Memory B cell (primary cell): ENCODE measurements around the gene LRRC43.
A peak's percentile ranks its signal among the peaks of the same experiment; 100 is the strongest.
"Not testable (repeated sequence)": the region's sequence is repeated elsewhere in the genome, so short reads cannot be mapped to it uniquely, and the experiment has no call there.

Experiments
- ATAC-seq: fragments of 150-1000 bp; cut with Tn5 transposase; 2 replicates; pipeline ENCODE4 v1.10.0; 2021; ENCODE audit warnings: low read depth, mild to moderate bottlenecking, moderate library complexity
- DNase-seq, 2 donors: peaks; one replicate each; pipeline ENCODE4 v3.0.0; 2022; ENCODE audit warnings: low spot score in 2 of 2
- H3K27ac Mint-ChIP-seq: one replicate; pipeline ENCODE4 v1.8.0; 2022; ENCODE audit warnings: mild to moderate bottlenecking, moderate library complexity, mixed read lengths
- H3K27me3 Mint-ChIP-seq: one replicate; pipeline ENCODE4 v1.8.0; 2022; ENCODE audit warnings: mixed read lengths
- H3K36me3 Mint-ChIP-seq: one replicate; pipeline ENCODE4 v1.8.0; 2022; ENCODE audit warnings: mild to moderate bottlenecking, mixed read lengths
- H3K4me1 Mint-ChIP-seq: one replicate; pipeline ENCODE4 v1.8.0; 2022; ENCODE audit warnings: mixed read lengths
- H3K4me3 Mint-ChIP-seq: one replicate; pipeline ENCODE4 v1.8.0; 2022; ENCODE audit warnings: mild to moderate bottlenecking, moderate library complexity, mixed read lengths
- H3K9me3 Mint-ChIP-seq: one replicate; pipeline ENCODE4 v1.8.0; 2022; ENCODE audit warnings: mixed read lengths

LRRC43 gene

GRCh38 chr12:122167356-122167925, 15.5 kb upstream of the LRRC43 start:
- ATAC-seq = no peak
- H3K9me3 Mint-ChIP-seq = no peaks in the 10 kb centered on the region
- H3K4me1 Mint-ChIP-seq = peaks cover 2% of the 10 kb centered on the region
- DNase-seq = no peak
- no peak overlapping the region for H3K4me3 Mint-ChIP-seq
- no peaks in the 10 kb centered on the region for H3K36me3 Mint-ChIP-seq
- H3K27ac Mint-ChIP-seq = no peak overlapping the region
- H3K27me3 Mint-ChIP-seq = peaks cover 10% of the 10 kb centered on the region

DNA sequence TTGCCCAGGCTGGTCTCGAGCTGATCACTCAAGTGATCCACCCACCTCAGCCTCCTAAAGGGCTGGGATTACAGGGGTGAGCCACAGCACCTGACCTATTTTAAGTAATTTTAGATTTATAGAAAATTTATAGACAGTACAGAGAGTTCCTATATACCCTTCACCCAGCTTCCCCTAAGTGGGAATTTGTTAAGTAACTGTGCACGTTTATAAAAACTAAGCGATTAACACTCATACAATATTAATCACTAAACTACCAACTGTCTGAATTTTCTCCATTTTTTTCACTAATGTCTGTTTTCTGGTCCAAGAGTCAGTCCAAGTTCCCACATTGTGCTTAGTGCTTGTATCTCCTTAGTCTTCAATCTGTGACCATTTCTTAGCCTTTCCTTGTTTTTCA, 14.4 kb upstream of the LRRC43 start:
- Mint-ChIP-seq H3K27me3 (peaks cover 13% of the 10 kb centered on the region), H3K4me1 (peaks cover 2% of the 10 kb centered on the region), H3K27ac (no peak overlapping the region), H3K36me3 (no peaks in the 10 kb centered on the region), H3K4me3 (no peak overlapping the region), H3K9me3 (no peaks in the 10 kb centered on the region)
- DNase-seq (no peak), ATAC-seq (no peak)

- Mint-ChIP-seq H3K4me3 (no peak overlapping the region), H3K4me1 (peaks cover 2% of the 10 kb centered on the region), H3K36me3 (no peaks in the 10 kb centered on the region), H3K9me3 (no peaks in the 10 kb centered on the region), H3K27ac (no peak overlapping the region), H3K27me3 (peaks cover 11% of the 10 kb centered on the region)
- no peak for ATAC-seq
- DNase-seq = no peak
Measured at GRCh38 chr12:122171399-122171798, 11.5 kb upstream of the LRRC43 start.

- no peak for ATAC-seq
- H3K9me3 Mint-ChIP-seq = no peaks in the 10 kb centered on the region
- H3K4me1 Mint-ChIP-seq = no peaks in the 10 kb centered on the region
- H3K4me3 Mint-ChIP-seq = no peak overlapping the region
- H3K27ac Mint-ChIP-seq = no peak overlapping the region
- no peak for DNase-seq
- peaks cover 12% of the 10 kb centered on the region for H3K27me3 Mint-ChIP-seq
- H3K36me3 Mint-ChIP-seq = no peaks in the 10 kb centered on the region
Measured at GRCh38 chr12:122172262-122172939, 10.5 kb upstream of the LRRC43 start.

- ATAC-seq (no peak), DNase-seq (no peak)
- no peaks in the 10 kb centered on the region for H3K9me3 Mint-ChIP-seq
- H3K36me3 Mint-ChIP-seq = peaks cover 2% of the 10 kb centered on the region
- no peak within 1 kb of the TSS for H3K27ac Mint-ChIP-seq
- H3K4me3 Mint-ChIP-seq = no peak within 1 kb of the TSS
- H3K4me1 Mint-ChIP-seq = no peaks in the 10 kb centered on the region
- H3K27me3 Mint-ChIP-seq = peaks cover 19% of the 10 kb centered on the region
Measured at GRCh38 chr12:122174155-122174845, 8.6 kb upstream of the LRRC43 start, which contains the start of gene IL31. TSS of gene IL31 (minus strand) at chr12:122174221. CDS start at chr12:122174172, 49 bp downstream.

GRCh38 chr12:122176473-122176872, 6.5 kb upstream of the LRRC43 start:
- not testable (repeated sequence) for H3K36me3 Mint-ChIP-seq, DNase-seq, H3K27ac Mint-ChIP-seq, H3K4me3 Mint-ChIP-seq, ATAC-seq, H3K4me1 Mint-ChIP-seq, H3K9me3 Mint-ChIP-seq
- peaks cover 22% of the 10 kb centered on the region for H3K27me3 Mint-ChIP-seq

- peaks cover 12% of the 10 kb centered on the region for H3K4me1 Mint-ChIP-seq
- no peaks in the 10 kb centered on the region for H3K36me3 Mint-ChIP-seq
- ATAC-seq = no peak
- H3K27ac Mint-ChIP-seq = no peak overlapping the region
- H3K4me3 Mint-ChIP-seq = peak overlapping the region; percentile 78
- no peaks in the 10 kb centered on the region for H3K9me3 Mint-ChIP-seq
- no peak for DNase-seq
- peaks cover 13% of the 10 kb centered on the region for H3K27me3 Mint-ChIP-seq
Measured at GRCh38 chr12:122183588-122183940, 641 bp downstream of the LRRC43 start.

GRCh38 chr12:122184517-122184916, 1.6 kb downstream of the LRRC43 start:
- Mint-ChIP-seq H3K27ac (peak overlapping the region; percentile 6), H3K4me1 (peaks cover 12% of the 10 kb centered on the region), H3K4me3 (peak overlapping the region; percentile 63), H3K27me3 (peaks cover 8% of the 10 kb centered on the region), H3K9me3 (no peaks in the 10 kb centered on the region), H3K36me3 (no peaks in the 10 kb centered on the region)
- peak; percentile 55 for ATAC-seq
- no peak for DNase-seq

DNA sequence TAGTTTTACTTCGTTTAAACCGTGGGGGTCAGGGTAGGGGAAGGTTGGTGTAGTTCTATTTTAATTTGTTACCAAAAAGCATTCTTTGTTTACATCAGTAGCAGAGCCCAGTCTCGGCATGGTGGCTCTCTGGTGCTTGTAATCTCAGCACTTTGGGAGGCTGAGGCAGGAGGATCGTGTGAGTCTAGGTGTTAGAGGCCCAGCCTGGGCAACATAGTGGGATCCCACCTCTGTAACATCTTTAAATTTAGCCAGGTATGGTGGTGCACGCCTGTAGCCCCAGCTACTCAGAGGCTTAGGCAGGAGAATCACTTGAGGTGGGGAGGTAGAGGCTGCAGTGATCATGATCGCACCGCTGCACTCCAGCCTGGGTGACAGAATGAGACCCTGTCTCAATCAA, 2.2 kb downstream of the LRRC43 start:
- Mint-ChIP-seq H3K9me3 (no peaks in the 10 kb centered on the region), H3K36me3 (no peaks in the 10 kb centered on the region), H3K4me1 (peaks cover 12% of the 10 kb centered on the region), H3K27ac (peak overlapping the region; percentile 6), H3K4me3 (peak overlapping the region; percentile 58), H3K27me3 (peaks cover 6% of the 10 kb centered on the region)
- no peak for DNase-seq
- no peak for ATAC-seq

- Mint-ChIP-seq H3K27ac (no peak overlapping the region), H3K9me3 (no peaks in the 10 kb centered on the region), H3K4me3 (no peak overlapping the region), H3K4me1 (peaks cover 12% of the 10 kb centered on the region), H3K27me3 (peaks cover 7% of the 10 kb centered on the region), H3K36me3 (no peaks in the 10 kb centered on the region)
- ATAC-seq (no peak), DNase-seq (no peak)
Measured at GRCh38 chr12:122185494-122186082, 2.7 kb downstream of the LRRC43 start.

DNA sequence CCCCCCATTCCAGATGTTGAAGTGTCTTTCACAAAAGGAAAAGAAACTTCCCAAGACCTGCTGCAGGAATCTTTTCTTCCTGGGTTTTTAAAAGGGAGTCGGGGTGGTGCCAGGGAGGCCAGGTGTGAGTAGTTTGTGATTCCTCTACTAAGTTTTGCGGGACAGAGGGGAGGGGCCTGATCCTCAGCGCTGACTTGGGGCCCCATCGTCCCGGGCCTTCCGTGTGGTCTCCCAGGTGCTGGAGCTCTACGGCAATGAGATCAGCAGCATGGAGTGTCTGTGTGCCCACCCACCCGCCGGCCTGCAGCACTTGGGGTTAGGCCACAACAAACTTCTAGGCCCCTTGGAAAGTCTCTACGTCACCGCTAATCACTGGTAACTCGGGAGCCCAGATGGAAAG, 4.5 kb downstream of the LRRC43 start:
- peaks cover 6% of the 10 kb centered on the region for H3K27me3 Mint-ChIP-seq

DNA sequence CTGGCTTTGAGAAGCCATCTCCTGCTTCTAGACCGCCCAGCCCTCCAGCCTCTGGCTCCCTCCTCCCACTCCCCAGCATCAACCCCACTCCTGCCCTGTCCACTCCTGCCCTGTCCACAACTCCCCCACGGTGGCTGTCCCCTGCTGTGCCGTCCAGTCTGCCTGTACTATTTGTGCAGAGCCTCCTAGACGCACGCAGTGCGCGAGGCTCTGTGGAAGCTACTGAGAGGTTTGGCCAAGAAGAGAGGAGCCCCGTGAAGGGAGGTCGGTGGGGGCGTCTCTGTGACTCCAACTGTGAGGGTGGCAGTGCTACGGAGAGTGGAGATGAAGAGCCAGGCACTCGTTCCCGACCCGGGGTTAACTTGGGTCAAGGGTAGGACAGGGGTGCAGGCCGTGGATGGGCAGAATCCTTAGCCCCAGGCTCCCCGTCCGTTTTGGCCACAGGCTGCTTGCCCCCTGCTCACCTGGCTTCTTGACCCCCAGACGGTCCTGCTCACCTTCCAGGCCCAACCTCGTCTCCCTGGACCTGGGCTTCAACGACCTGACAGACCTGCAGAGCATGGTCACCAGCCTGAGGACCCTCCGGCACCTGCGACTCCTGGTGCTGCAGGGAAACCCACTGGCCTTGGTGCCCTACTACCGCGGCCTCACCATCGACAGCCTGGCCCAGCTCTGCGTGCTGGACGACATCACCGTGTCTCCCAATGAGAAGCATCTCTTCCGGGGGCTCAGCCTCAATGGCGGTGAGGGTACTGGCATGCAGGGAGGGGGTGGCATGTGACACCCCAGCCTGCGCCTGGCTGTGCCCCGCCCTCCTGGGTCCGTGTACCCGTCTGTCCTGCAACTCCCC, 6.9 kb downstream of the LRRC43 start:
- H3K4me3 Mint-ChIP-seq = no peak overlapping the region
- H3K27me3 Mint-ChIP-seq = peaks cover 6% of the 10 kb centered on the region
- H3K27ac Mint-ChIP-seq = no peak overlapping the region
- no peak for ATAC-seq
- H3K4me1 Mint-ChIP-seq = peaks cover under 1% of the 10 kb centered on the region
- DNase-seq = no peak
- H3K9me3 Mint-ChIP-seq = peaks cover under 1% of the 10 kb centered on the region
- no peaks in the 10 kb centered on the region for H3K36me3 Mint-ChIP-seq

More for the DNA sequence above, 4.5 kb downstream of the LRRC43 start:
- H3K9me3 Mint-ChIP-seq = no peaks in the 10 kb centered on the region
- H3K36me3 Mint-ChIP-seq = no peaks in the 10 kb centered on the region
- H3K27ac Mint-ChIP-seq = no peak overlapping the region
- DNase-seq (no peak), ATAC-seq (no peak)
- no peak overlapping the region for H3K4me3 Mint-ChIP-seq
- H3K4me1 Mint-ChIP-seq = peaks cover 12% of the 10 kb centered on the region

- ATAC-seq (peak; percentile 93), DNase-seq (peak; percentile 63 to 65)
- H3K4me3 Mint-ChIP-seq = no peak overlapping the region
- peaks cover 6% of the 10 kb centered on the region for H3K27me3 Mint-ChIP-seq
- H3K4me1 Mint-ChIP-seq = no peaks in the 10 kb centered on the region
- H3K9me3 Mint-ChIP-seq = peaks cover 6% of the 10 kb centered on the region
- peaks cover 3% of the 10 kb centered on the region for H3K36me3 Mint-ChIP-seq
- no peak overlapping the region for H3K27ac Mint-ChIP-seq
Measured at GRCh38 chr12:122190842-122191668, 8.1 kb downstream of the LRRC43 start.
